ENCODE data around the gene ZFP36L1. TPM values are rescaled to one million over a fixed set of nuclear protein-coding genes. Genes with fewer than 3 reads are reported as not detected.
A peak's percentile ranks its signal among the peaks of the same experiment; 100 is the strongest.

The ZFP36L1 gene
- total and polyA plus RNA-seq, 10 of the 15 experiments (the other 5 are each of a cell fraction or from before 2014, with no cell fraction given), result 22.0 to 184 (median 66.1) TPM

DNA sequence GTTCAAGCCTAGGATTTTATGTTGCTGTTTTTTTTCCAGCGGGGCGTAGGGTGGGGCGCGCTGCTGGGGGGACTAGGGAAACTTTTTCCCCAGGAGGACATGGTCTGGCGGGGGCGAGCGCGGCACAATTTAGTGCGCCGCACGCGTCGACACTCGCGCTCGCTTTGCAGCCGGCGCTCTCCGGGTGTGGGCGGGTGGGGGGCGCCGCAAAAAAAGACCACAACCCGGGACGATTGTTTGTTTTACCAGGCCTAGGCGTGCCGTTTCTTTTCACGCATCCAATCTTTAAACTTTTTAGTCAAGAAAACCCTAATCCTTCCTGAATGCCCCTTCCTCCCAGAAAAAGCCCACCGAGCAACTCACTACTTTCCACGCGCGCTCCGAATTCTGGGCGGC is 865 bp upstream of the ZFP36L1 start (continued):
- TF ChIP-seq, protein P1, sequence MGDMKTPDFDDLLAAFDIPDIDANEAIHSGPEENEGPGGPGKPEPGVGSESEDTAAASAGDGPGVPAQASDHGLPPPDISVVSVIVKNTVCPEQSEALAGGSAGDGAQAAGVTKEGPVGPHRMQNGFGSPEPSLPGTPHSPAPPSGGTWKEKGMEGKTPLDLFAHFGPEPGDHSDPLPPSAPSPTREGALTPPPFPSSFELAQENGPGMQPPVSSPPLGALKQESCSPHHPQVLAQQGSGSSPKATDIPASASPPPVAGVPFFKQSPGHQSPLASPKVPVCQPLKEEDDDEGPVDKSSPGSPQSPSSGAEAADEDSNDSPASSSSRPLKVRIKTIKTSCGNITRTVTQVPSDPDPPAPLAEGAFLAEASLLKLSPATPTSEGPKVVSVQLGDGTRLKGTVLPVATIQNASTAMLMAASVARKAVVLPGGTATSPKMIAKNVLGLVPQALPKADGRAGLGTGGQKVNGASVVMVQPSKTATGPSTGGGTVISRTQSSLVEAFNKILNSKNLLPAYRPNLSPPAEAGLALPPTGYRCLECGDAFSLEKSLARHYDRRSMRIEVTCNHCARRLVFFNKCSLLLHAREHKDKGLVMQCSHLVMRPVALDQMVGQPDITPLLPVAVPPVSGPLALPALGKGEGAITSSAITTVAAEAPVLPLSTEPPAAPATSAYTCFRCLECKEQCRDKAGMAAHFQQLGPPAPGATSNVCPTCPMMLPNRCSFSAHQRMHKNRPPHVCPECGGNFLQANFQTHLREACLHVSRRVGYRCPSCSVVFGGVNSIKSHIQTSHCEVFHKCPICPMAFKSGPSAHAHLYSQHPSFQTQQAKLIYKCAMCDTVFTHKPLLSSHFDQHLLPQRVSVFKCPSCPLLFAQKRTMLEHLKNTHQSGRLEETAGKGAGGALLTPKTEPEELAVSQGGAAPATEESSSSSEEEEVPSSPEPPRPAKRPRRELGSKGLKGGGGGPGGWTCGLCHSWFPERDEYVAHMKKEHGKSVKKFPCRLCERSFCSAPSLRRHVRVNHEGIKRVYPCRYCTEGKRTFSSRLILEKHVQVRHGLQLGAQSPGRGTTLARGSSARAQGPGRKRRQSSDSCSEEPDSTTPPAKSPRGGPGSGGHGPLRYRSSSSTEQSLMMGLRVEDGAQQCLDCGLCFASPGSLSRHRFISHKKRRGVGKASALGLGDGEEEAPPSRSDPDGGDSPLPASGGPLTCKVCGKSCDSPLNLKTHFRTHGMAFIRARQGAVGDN (IDR thresholded peaks at IDR 0.05), result no peak
- TF ChIP-seq ZNF24 (IDR thresholded peaks at IDR 0.05), result no peak
- no peak for TF ChIP-seq SIN3A (IDR thresholded peaks at IDR 0.05; ENCODE audit: low read depth, low read length)
- no peak for TF ChIP-seq BRCA1 (IDR thresholded peaks at IDR 0.05; ENCODE audit: low read depth, low read length)
- peak; percentile 5; the same call in 1 of the 2 replicates for TF ChIP-seq MXI1 (IDR thresholded peaks at IDR 0.05; ENCODE audit: low read depth, low read length)
- TF ChIP-seq, protein P2, sequence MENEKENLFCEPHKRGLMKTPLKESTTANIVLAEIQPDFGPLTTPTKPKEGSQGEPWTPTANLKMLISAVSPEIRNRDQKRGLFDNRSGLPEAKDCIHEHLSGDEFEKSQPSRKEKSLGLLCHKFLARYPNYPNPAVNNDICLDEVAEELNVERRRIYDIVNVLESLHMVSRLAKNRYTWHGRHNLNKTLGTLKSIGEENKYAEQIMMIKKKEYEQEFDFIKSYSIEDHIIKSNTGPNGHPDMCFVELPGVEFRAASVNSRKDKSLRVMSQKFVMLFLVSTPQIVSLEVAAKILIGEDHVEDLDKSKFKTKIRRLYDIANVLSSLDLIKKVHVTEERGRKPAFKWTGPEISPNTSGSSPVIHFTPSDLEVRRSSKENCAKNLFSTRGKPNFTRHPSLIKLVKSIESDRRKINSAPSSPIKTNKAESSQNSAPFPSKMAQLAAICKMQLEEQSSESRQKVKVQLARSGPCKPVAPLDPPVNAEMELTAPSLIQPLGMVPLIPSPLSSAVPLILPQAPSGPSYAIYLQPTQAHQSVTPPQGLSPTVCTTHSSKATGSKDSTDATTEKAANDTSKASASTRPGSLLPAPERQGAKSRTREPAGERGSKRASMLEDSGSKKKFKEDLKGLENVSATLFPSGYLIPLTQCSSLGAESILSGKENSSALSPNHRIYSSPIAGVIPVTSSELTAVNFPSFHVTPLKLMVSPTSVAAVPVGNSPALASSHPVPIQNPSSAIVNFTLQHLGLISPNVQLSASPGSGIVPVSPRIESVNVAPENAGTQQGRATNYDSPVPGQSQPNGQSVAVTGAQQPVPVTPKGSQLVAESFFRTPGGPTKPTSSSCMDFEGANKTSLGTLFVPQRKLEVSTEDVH (IDR thresholded peaks at IDR 0.05; ENCODE audit: low read depth, partially characterized antibody), result no peak
- no peak for TF ChIP-seq ZNF592 (IDR thresholded peaks at IDR 0.05)
- TF ChIP-seq YBX1 (IDR thresholded peaks at IDR 0.05), result no peak
- TF ChIP-seq HDAC2 (IDR thresholded peaks at IDR 0.05), result no peak
- TF ChIP-seq HDGF (IDR thresholded peaks at IDR 0.05), result no peak
- TF ChIP-seq MTA2 (IDR thresholded peaks at IDR 0.05; ENCODE audit: low read depth), result 0 out of 2 replicates have a peak, but pooled peaks have one; percentile 20
- no peak for TF ChIP-seq IRF3 (IDR thresholded peaks at IDR 0.05)
- no peak for TF ChIP-seq SUPT20H (IDR thresholded peaks at IDR 0.05; ENCODE audit: borderline replicate concordance, control insufficient read depth, low read depth, low read length)
- TF ChIP-seq HDAC6 (IDR thresholded peaks at IDR 0.05; ENCODE audit: unreplicated experiment), result no peak
- TF ChIP-seq NFYB (IDR thresholded peaks at IDR 0.05; ENCODE audit: insufficient read depth, low read depth, low read length), result no peak
- no peak for TF ChIP-seq NRF1 (conservative IDR thresholded peaks at IDR 0.05; ENCODE audit: low read depth, low read length)
- TF ChIP-seq NKRF (conservative IDR thresholded peaks at IDR 0.05), result no peak

Data from GM12878 (cell line).